Activated CD8-positive, alpha-beta memory T cell treated with anti-CD3 and anti-CD28 coated beads, Interleukin-2, amount 50 U/mL, for 1 hour (primary cell): ENCODE results near the gene CBLN4.

Experiments
- DNase-seq: peaks from one replicate; pipeline ENCODE4 v3.0.0-alpha.2; 2020; ENCODE audit errors: extremely low read depth

CBLN4 gene

GRCh38 chr20:56005389-56005715, at the start of gene CBLN4:
TSS of gene CBLN4 (minus strand) at chr20:56005519. CDS start at chr20:56004171, 1,348 bp downstream.
- DNase-seq = no peak

GRCh38 chr20:56043227-56043626, 37.9 kb upstream of the CBLN4 start:
- DNase-seq = no peak

- no peak for DNase-seq
Observed at GRCh38 chr20:56032251-56032650, 26.9 kb upstream of the CBLN4 start.

- no peak for DNase-seq
Observed at GRCh38 chr20:56018716-56019115, 13.4 kb upstream of the CBLN4 start.

- no peak for DNase-seq
Observed at GRCh38 chr20:56018194-56018593, 12.9 kb upstream of the CBLN4 start.

GRCh38 chr20:56017560-56017959, 12.2 kb upstream of the CBLN4 start:
- DNase-seq = no peak

- DNase-seq = no peak
Observed at GRCh38 chr20:56014998-56015397, 9.7 kb upstream of the CBLN4 start.

GRCh38 chr20:56014151-56014550, 8.8 kb upstream of the CBLN4 start:
- DNase-seq = no peak

- no peak for DNase-seq
Observed at GRCh38 chr20:56004611-56005388, 519 bp downstream of the CBLN4 start.

GRCh38 chr20:56004007-56004406, 1.3 kb downstream of the CBLN4 start:
- DNase-seq = no peak

GRCh38 chr20:56002908-56003800, 2.2 kb downstream of the CBLN4 start:
- no peak for DNase-seq

- no peak for DNase-seq
Observed at GRCh38 chr20:56001890-56002289, 3.4 kb downstream of the CBLN4 start.

GRCh38 chr20:56001106-56001785, 4.1 kb downstream of the CBLN4 start:
- no peak for DNase-seq

- no peak for DNase-seq
Observed at GRCh38 chr20:55978550-55978949, 26.8 kb downstream of the CBLN4 start.

GRCh38 chr20:55977690-55978459, 27.4 kb downstream of the CBLN4 start:
- DNase-seq = no peak

GRCh38 chr20:55974491-55975202, 30.7 kb downstream of the CBLN4 start:
- DNase-seq = no peak

- no peak for DNase-seq
Observed at GRCh38 chr20:55964790-55965189, 40.5 kb downstream of the CBLN4 start.

- DNase-seq = no peak
Observed at GRCh38 chr20:55961376-55962330, 43.7 kb downstream of the CBLN4 start.

GRCh38 chr20:55953201-55953600, 52.1 kb downstream of the CBLN4 start:
- no peak for DNase-seq

GRCh38 chr20:55947701-55948100, 57.6 kb downstream of the CBLN4 start:
- DNase-seq = no peak
